Measurements from ENCODE around the gene MICB.
"Not testable (repeated sequence)": the region's sequence is repeated elsewhere in the genome, so short reads cannot be mapped to it uniquely, and the experiment has no call there.

Gene MICB

GRCh38 chr6:31485055-31485454, 12.9 kb upstream of the MICB start:
- Histone ChIP-seq H4K8ac (ENCODE audit: low read length) (no peak overlapping the region), H2BK15ac (ENCODE audit: low read depth, poor library complexity, severe bottlenecking) (no peak overlapping the region), H3K79me1 (replicated peaks; ENCODE audit: low read length, poor library complexity, severe bottlenecking) (no peaks in the 10 kb centered on the region), H3K36me3 (ENCODE audit: control insufficient read depth in 1 of 2, insufficient read depth in 2 of 2, low read depth in 1 of 2, low read length in 2 of 2) (no peaks in the 10 kb centered on the region), H4K91ac (ENCODE audit: low read length) (no peak overlapping the region), H3K27ac (ENCODE audit: low read length, poor library complexity, severe bottlenecking) (no peak overlapping the region), H3K27me3 (ENCODE audit: control insufficient read depth in 1 of 2, insufficient read depth in 1 of 2, low read length in 2 of 2) (peaks cover 0 to 5% of the 10 kb centered on the region in 2 experiments), H3K14ac (ENCODE audit: low read length in 2 of 2) (no peak overlapping the region), H2AK5ac (ENCODE audit: low read length, severe bottlenecking) (no peak overlapping the region), H3K9ac (ENCODE audit: low read length) (peak overlapping the region; percentile 41), H2BK5ac (ENCODE audit: low read depth, low read length, poor library complexity, severe bottlenecking) (no peak overlapping the region), H3K23ac (ENCODE audit: low read length in 2 of 2) (no peak overlapping the region), H3K4me3 (ENCODE audit: insufficient read depth in 1 of 2, low read depth in 1 of 2, low read length in 2 of 2) (no peak overlapping the region), H3K4me2 (ENCODE audit: low read length, poor library complexity, severe bottlenecking) (no peak overlapping the region), H3K4me1 (ENCODE audit: control insufficient read depth, insufficient read depth, low read depth, low read length) (no peaks in the 10 kb centered on the region), H2BK12ac (ENCODE audit: low read length in 2 of 2) (no peak overlapping the region), H2BK120ac (ENCODE audit: low read depth, low read length) (no peak overlapping the region), H3K4ac (ENCODE audit: low read depth in 1 of 2, low read length in 2 of 2) (no peak overlapping the region), H3K18ac (ENCODE audit: low read depth in 1 of 2, low read length in 2 of 2) (no peak overlapping the region), H3K9me3 (ENCODE audit: control insufficient read depth, low read length) (no peaks in the 10 kb centered on the region), H2AFZ (ENCODE audit: low read depth, low read length) (no peak overlapping the region)
- 71% methylated on average over 1 of the region's 1 CpG for WGBS
- DNase-seq, result peak; percentile 3

DNA sequence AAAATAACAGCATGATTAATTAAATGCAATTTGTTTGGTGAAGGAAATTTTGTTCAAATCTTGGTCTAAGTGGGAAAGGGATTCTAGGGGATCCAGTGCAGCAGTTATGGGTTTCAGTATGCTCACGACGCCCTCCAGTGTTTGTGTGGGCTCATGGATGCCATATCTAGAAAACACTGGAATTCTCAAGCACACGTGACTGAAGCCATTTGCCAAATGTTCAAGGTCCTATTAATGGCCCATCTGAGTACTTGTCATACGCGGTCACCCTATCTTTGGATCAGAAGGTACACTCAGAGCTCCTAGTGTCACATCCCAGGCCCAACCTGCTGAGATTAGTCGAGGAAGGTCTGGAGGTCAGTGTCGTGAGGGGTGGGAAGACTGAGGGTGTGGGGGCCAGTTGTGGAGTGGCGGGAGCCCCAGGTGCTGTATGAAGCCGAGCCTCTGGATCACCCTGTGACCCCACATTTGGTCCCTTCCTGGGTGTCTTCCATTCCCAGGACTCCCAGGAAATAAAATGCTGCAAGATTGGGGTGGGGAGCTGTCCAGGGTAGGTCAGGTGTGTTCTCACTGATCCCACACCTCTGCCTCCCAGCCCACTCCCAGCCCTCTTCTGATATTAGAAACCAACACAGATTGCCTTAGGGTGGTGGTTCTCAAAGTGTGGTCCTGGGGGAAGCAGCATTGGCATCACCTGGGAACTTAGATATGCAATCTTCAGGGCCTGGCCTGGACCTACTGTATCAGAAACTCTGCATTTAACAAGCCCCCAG, 11.7 kb upstream of the MICB start:
- H3K9me3 ChIP-seq (ENCODE audit: control insufficient read depth, low read length); H3K36me3 ChIP-seq (ENCODE audit: control insufficient read depth in 1 of 2, insufficient read depth in 2 of 2, low read depth in 1 of 2, low read length in 2 of 2); H4K91ac ChIP-seq (ENCODE audit: low read length); H2BK15ac ChIP-seq (ENCODE audit: low read depth, poor library complexity, severe bottlenecking); H3K9ac ChIP-seq (ENCODE audit: low read length); H3K23ac ChIP-seq (ENCODE audit: low read length in 2 of 2); H4K8ac ChIP-seq (ENCODE audit: low read length); H3K4me2 ChIP-seq (ENCODE audit: low read length, poor library complexity, severe bottlenecking); H3K27me3 ChIP-seq (ENCODE audit: control insufficient read depth in 1 of 2, insufficient read depth in 1 of 2, low read length in 2 of 2); H3K4me3 ChIP-seq (ENCODE audit: insufficient read depth in 1 of 2, low read depth in 1 of 2, low read length in 2 of 2); H3K14ac ChIP-seq (ENCODE audit: low read length in 2 of 2); DNase-seq; H3K79me1 ChIP-seq (replicated peaks; ENCODE audit: low read length, poor library complexity, severe bottlenecking); H2BK120ac ChIP-seq (ENCODE audit: low read depth, low read length); H2AFZ ChIP-seq (ENCODE audit: low read depth, low read length); H3K4ac ChIP-seq (ENCODE audit: low read depth in 1 of 2, low read length in 2 of 2); H2BK5ac ChIP-seq (ENCODE audit: low read depth, low read length, poor library complexity, severe bottlenecking); H2BK12ac ChIP-seq (ENCODE audit: low read length in 2 of 2); H3K4me1 ChIP-seq (ENCODE audit: control insufficient read depth, insufficient read depth, low read depth, low read length); H3K27ac ChIP-seq (ENCODE audit: low read length, poor library complexity, severe bottlenecking); H3K18ac ChIP-seq (ENCODE audit: low read depth in 1 of 2, low read length in 2 of 2); H2AK5ac ChIP-seq (ENCODE audit: low read length, severe bottlenecking): not testable (repeated sequence)
- WGBS, result no CpG with 5 or more reads among the region's 9 CpGs

DNA sequence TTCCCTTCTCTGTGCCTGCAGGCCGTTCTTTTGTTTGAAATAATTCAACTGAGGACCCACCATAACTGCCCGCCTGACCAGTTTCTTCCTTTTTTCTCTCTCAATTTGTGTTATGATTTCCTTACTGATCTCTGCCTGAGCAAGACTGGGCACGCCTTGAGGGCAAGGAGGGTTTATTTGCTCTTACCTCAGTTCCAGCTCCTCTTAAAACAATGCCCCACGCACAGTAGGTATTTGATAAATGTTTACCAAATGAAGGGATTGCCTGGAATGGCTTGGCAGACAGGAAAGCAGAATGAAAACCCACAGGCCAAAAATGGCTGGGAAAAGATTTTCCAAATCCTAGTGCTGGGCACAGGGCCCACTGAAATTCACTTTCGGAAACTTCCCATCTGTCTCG, 10.3 kb upstream of the MICB start:
- H3K27ac ChIP-seq (ENCODE audit: low read length, poor library complexity, severe bottlenecking); H3K4ac ChIP-seq (ENCODE audit: low read depth in 1 of 2, low read length in 2 of 2); H4K8ac ChIP-seq (ENCODE audit: low read length); H3K27me3 ChIP-seq (ENCODE audit: control insufficient read depth in 1 of 2, insufficient read depth in 1 of 2, low read length in 2 of 2); H3K4me2 ChIP-seq (ENCODE audit: low read length, poor library complexity, severe bottlenecking); H2BK12ac ChIP-seq (ENCODE audit: low read length in 2 of 2); H3K14ac ChIP-seq (ENCODE audit: low read length in 2 of 2); H3K9me3 ChIP-seq (ENCODE audit: control insufficient read depth, low read length); H3K36me3 ChIP-seq (ENCODE audit: control insufficient read depth in 1 of 2, insufficient read depth in 2 of 2, low read depth in 1 of 2, low read length in 2 of 2); H3K18ac ChIP-seq (ENCODE audit: low read depth in 1 of 2, low read length in 2 of 2); H3K4me3 ChIP-seq (ENCODE audit: insufficient read depth in 1 of 2, low read depth in 1 of 2, low read length in 2 of 2); H2AFZ ChIP-seq (ENCODE audit: low read depth, low read length); H3K9ac ChIP-seq (ENCODE audit: low read length); H4K91ac ChIP-seq (ENCODE audit: low read length); H2BK5ac ChIP-seq (ENCODE audit: low read depth, low read length, poor library complexity, severe bottlenecking); DNase-seq; H3K4me1 ChIP-seq (ENCODE audit: control insufficient read depth, insufficient read depth, low read depth, low read length); H2AK5ac ChIP-seq (ENCODE audit: low read length, severe bottlenecking); H2BK120ac ChIP-seq (ENCODE audit: low read depth, low read length); H2BK15ac ChIP-seq (ENCODE audit: low read depth, poor library complexity, severe bottlenecking); H3K79me1 ChIP-seq (replicated peaks; ENCODE audit: low read length, poor library complexity, severe bottlenecking); H3K23ac ChIP-seq (ENCODE audit: low read length in 2 of 2): not testable (repeated sequence)
- WGBS, result 82% methylated on average over 4 of the region's 6 CpGs

DNA sequence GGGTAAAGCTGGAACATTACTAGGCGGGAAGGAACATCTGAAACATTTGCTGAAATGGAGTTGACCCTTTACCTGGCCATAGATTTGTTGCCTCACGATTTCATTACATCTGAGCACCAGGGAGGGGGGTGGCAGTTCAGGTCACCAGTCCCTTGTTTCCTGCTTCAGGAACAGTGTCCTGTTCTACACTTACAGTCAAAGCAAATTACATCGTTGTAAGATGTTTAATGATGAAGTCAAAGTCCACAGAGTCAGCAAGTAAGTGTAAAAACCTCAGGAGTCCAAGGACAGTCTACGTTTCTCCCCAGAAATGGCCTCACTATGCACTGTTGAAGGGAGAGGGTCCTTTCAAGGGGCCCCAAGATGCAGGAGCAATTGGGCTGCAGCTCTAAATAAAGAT, 8.9 kb upstream of the MICB start:
- 94% methylated on average over 2 of the region's 4 CpGs for WGBS

More for the DNA sequence above, 8.9 kb upstream of the MICB start:
- no peak overlapping the region for H2BK120ac ChIP-seq (ENCODE audit: low read depth, low read length)
- no peak overlapping the region for H2BK5ac ChIP-seq (ENCODE audit: low read depth, low read length, poor library complexity, severe bottlenecking)
- H3K9ac ChIP-seq (ENCODE audit: low read length), result no peak overlapping the region
- H3K27me3 ChIP-seq (ENCODE audit: control insufficient read depth in 1 of 2, insufficient read depth in 1 of 2, low read length in 2 of 2), result no peaks in the 10 kb centered on the region
- peaks cover 4% of the 10 kb centered on the region for H3K79me1 ChIP-seq (replicated peaks; ENCODE audit: low read length, poor library complexity, severe bottlenecking)
- no peak overlapping the region for H2BK15ac ChIP-seq (ENCODE audit: low read depth, poor library complexity, severe bottlenecking)
- H2BK12ac ChIP-seq (ENCODE audit: low read length in 2 of 2), result no peak overlapping the region
- no peak for DNase-seq
- H3K14ac ChIP-seq (ENCODE audit: low read length in 2 of 2), result no peak overlapping the region
- no peak overlapping the region for H3K27ac ChIP-seq (ENCODE audit: low read length, poor library complexity, severe bottlenecking)
- H2AFZ ChIP-seq (ENCODE audit: low read depth, low read length), result no peak overlapping the region
- no peaks in the 10 kb centered on the region for H3K4me1 ChIP-seq (ENCODE audit: control insufficient read depth, insufficient read depth, low read depth, low read length)
- H3K18ac ChIP-seq (ENCODE audit: low read depth in 1 of 2, low read length in 2 of 2), result no peak overlapping the region
- H3K36me3 ChIP-seq (ENCODE audit: control insufficient read depth in 1 of 2, insufficient read depth in 2 of 2, low read depth in 1 of 2, low read length in 2 of 2), result no peaks in the 10 kb centered on the region
- no peak overlapping the region for H4K91ac ChIP-seq (ENCODE audit: low read length)
- H3K4me3 ChIP-seq (ENCODE audit: insufficient read depth in 1 of 2, low read depth in 1 of 2, low read length in 2 of 2), result no peak overlapping the region
- no peak overlapping the region for H3K4me2 ChIP-seq (ENCODE audit: low read length, poor library complexity, severe bottlenecking)
- H3K23ac ChIP-seq (ENCODE audit: low read length in 2 of 2), result no peak overlapping the region
- no peak overlapping the region for H3K4ac ChIP-seq (ENCODE audit: low read depth in 1 of 2, low read length in 2 of 2)
- no peak overlapping the region for H4K8ac ChIP-seq (ENCODE audit: low read length)
- no peaks in the 10 kb centered on the region for H3K9me3 ChIP-seq (ENCODE audit: control insufficient read depth, low read length)
- H2AK5ac ChIP-seq (ENCODE audit: low read length, severe bottlenecking), result no peak overlapping the region

Data from mesenchymal stem cell (in vitro differentiated cells and primary cell).